Measurements from ENCODE around the gene TENM4.

TENM4 gene

DNA sequence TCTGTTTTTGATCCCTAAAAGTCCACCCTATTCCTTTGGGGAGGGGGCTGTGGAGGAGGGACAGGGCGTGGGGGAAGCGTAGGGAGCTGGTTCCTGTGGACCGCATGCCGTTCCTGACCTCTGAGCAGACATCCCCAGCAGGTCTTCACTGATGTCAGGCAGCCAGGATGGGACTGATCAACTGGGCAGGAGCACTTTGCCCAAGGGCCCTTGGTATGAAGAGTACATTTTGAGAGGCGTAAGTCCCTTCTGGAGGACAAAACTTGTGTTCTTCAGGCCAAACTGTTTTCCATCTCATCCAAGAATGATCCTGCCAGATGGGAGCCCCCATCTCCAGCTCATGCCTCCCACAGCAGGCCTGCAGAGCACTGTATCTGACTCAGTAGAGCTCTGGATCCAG lies 785.3 kb downstream of the TENM4 start:
- no peak for ATAC-seq
- TF ChIP-seq GLIS3 (CRISPR knock-in tag; IDR thresholded peaks at IDR 0.05) = no peak
- TF ChIP-seq PPARA (CRISPR knock-in tag; IDR thresholded peaks at IDR 0.05; ENCODE audit: borderline replicate concordance) = no peak
- TF ChIP-seq ZNF70 (CRISPR knock-in tag; IDR thresholded peaks at IDR 0.05) = no peak
- TF ChIP-seq TCF4 (CRISPR knock-in tag; IDR thresholded peaks at IDR 0.05; ENCODE audit: borderline replicate concordance) = no peak
- no peak for TF ChIP-seq ZNF565 (CRISPR knock-in tag; conservative IDR thresholded peaks at IDR 0.05; ENCODE audit: low read depth)
- no peak for TF ChIP-seq BACH2 (CRISPR knock-in tag; IDR thresholded peaks at IDR 0.05; ENCODE audit: borderline replicate concordance)
- no peak for TF ChIP-seq CSRNP3 (CRISPR knock-in tag; IDR thresholded peaks at IDR 0.05)
- no peak for TF ChIP-seq ZNF8 (CRISPR knock-in tag; IDR thresholded peaks at IDR 0.05)
- no peak for TF ChIP-seq ZFP30 (CRISPR knock-in tag; IDR thresholded peaks at IDR 0.05)
- no peak for TF ChIP-seq CSDC2 (CRISPR knock-in tag; IDR thresholded peaks at IDR 0.05)
- TF ChIP-seq, protein P1, sequence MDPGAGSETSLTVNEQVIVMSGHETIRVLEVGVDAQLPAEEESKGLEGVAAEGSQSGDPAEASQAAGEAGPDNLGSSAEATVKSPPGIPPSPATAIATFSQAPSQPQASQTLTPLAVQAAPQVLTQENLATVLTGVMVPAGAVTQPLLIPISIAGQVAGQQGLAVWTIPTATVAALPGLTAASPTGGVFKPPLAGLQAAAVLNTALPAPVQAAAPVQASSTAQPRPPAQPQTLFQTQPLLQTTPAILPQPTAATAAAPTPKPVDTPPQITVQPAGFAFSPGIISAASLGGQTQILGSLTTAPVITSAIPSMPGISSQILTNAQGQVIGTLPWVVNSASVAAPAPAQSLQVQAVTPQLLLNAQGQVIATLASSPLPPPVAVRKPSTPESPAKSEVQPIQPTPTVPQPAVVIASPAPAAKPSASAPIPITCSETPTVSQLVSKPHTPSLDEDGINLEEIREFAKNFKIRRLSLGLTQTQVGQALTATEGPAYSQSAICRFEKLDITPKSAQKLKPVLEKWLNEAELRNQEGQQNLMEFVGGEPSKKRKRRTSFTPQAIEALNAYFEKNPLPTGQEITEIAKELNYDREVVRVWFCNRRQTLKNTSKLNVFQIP (CRISPR knock-in tag; IDR thresholded peaks at IDR 0.05; ENCODE audit: borderline replicate concordance, low read depth) = no peak
- TF ChIP-seq, protein P2, sequence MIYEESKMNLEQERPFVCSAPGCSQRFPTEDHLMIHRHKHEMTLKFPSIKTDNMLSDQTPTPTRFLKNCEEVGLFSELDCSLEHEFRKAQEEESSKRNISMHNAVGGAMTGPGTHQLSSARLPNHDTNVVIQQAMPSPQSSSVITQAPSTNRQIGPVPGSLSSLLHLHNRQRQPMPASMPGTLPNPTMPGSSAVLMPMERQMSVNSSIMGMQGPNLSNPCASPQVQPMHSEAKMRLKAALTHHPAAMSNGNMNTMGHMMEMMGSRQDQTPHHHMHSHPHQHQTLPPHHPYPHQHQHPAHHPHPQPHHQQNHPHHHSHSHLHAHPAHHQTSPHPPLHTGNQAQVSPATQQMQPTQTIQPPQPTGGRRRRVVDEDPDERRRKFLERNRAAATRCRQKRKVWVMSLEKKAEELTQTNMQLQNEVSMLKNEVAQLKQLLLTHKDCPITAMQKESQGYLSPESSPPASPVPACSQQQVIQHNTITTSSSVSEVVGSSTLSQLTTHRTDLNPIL (CRISPR knock-in tag; IDR thresholded peaks at IDR 0.05; ENCODE audit: low read depth) = no peak
- no peak for TF ChIP-seq SNAI2 (CRISPR knock-in tag; IDR thresholded peaks at IDR 0.05)
- no peak for TF ChIP-seq ZFP3 (CRISPR knock-in tag; IDR thresholded peaks at IDR 0.05)
- no peak for TF ChIP-seq PATZ1 (CRISPR knock-in tag; IDR thresholded peaks at IDR 0.05; ENCODE audit: borderline replicate concordance)
- no peak for TF ChIP-seq OSR1 (CRISPR knock-in tag; IDR thresholded peaks at IDR 0.05)
- TF ChIP-seq ZC3H10 (CRISPR knock-in tag; IDR thresholded peaks at IDR 0.05) = no peak
- TF ChIP-seq, protein P3, sequence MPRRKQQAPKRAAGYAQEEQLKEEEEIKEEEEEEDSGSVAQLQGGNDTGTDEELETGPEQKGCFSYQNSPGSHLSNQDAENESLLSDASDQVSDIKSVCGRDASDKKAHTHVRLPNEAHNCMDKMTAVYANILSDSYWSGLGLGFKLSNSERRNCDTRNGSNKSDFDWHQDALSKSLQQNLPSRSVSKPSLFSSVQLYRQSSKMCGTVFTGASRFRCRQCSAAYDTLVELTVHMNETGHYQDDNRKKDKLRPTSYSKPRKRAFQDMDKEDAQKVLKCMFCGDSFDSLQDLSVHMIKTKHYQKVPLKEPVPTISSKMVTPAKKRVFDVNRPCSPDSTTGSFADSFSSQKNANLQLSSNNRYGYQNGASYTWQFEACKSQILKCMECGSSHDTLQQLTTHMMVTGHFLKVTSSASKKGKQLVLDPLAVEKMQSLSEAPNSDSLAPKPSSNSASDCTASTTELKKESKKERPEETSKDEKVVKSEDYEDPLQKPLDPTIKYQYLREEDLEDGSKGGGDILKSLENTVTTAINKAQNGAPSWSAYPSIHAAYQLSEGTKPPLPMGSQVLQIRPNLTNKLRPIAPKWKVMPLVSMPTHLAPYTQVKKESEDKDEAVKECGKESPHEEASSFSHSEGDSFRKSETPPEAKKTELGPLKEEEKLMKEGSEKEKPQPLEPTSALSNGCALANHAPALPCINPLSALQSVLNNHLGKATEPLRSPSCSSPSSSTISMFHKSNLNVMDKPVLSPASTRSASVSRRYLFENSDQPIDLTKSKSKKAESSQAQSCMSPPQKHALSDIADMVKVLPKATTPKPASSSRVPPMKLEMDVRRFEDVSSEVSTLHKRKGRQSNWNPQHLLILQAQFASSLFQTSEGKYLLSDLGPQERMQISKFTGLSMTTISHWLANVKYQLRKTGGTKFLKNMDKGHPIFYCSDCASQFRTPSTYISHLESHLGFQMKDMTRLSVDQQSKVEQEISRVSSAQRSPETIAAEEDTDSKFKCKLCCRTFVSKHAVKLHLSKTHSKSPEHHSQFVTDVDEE (CRISPR knock-in tag; IDR thresholded peaks at IDR 0.05) = no peak
- TF ChIP-seq ESRRG (CRISPR knock-in tag; IDR thresholded peaks at IDR 0.05) = no peak
- TF ChIP-seq RARB (CRISPR knock-in tag; IDR thresholded peaks at IDR 0.05) = no peak

DNA sequence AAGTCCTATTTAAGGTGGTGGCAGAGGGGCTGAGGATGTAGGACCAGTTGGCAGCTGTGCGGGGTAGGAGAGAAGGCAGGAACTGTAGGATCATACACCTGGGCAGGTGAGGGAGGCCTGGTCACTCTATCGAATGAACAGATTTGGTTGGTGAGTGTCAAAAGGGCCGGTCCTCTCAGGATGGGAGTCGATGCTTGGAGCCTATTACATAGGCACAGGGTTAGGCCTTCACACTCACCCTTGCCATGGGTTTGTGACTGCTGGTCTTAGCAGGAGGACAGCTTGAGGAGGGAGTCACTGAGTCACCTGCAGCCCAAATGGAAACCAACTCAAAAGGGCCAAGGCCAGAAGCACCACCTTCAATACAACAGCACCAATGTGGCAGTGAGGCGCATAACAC lies 786.0 kb downstream of the TENM4 start:
- ATAC-seq = no peak
- TF ChIP-seq ZNF8 (CRISPR knock-in tag; IDR thresholded peaks at IDR 0.05) (no peak), ZNF70 (CRISPR knock-in tag; IDR thresholded peaks at IDR 0.05) (no peak), ARNTL (CRISPR knock-in tag; IDR thresholded peaks at IDR 0.05; ENCODE audit: borderline replicate concordance, low read depth) (no peak), ZFP3 (CRISPR knock-in tag; IDR thresholded peaks at IDR 0.05) (no peak), PATZ1 (CRISPR knock-in tag; IDR thresholded peaks at IDR 0.05; ENCODE audit: borderline replicate concordance) (no peak), ZNF565 (CRISPR knock-in tag; conservative IDR thresholded peaks at IDR 0.05; ENCODE audit: low read depth) (no peak), OSR1 (CRISPR knock-in tag; IDR thresholded peaks at IDR 0.05) (no peak)
